HepG2 (cell line): Measurements from ENCODE around the gene PSAPL1. TPM values are rescaled to one million over a fixed set of nuclear protein-coding genes. Genes with fewer than 3 reads are reported as not detected.

Source experiments
- ATAC-seq: fragments of 200-7000 bp; cut with Tn5 transposase; 3 replicates; pipeline ENCODE4 v1.9.1; 2020; ENCODE audit warnings: mild to moderate bottlenecking, moderate library complexity
- BruUV-seq: library from RNA; stranded (reverse); fragments of 400-500 nt; replicated peaks from 2 replicates; lab custom pipeline; 2021; lab: Mats Ljungman, UMichigan
- CTCF ChIA-PET: fragments of 300-600 bp; formaldehyde crosslinking; extraction: SDS; loops from one replicate; lab custom pipeline; 2021; ENCODE audit warnings: low total read pairs, inconsistent platforms, low intra/inter-chr PET ratio; lab: Yijun Ruan, JAX
- POLR2A ChIA-PET: fragments of 350-600 bp; sonication (Branson Sonifier 250); formaldehyde crosslinking; loops from one replicate; lab custom pipeline; 2020; ENCODE audit warnings: antibody characterized with exemption, inconsistent platforms; lab: Yijun Ruan, JAX
- DNase-seq: peaks from one replicate; pipeline ENCODE4 v3.0.0-alpha.2; 2015; ENCODE audit warnings: low spot score
- FAIRE-seq: peaks from 3 replicates; lab custom pipeline; 2011; peaks lifted over from hg19 to GRCh38; lab: Jason Lieb, UNC
- H2AFZ ChIP-seq: one replicate; pipeline ENCODE4 v1.6.1; 2011; ENCODE audit warnings: low read length, inconsistent platforms
- H3K27ac ChIP-seq: fragments of 300-600 bp; 3 replicates; pipeline ENCODE4 v1.8.0; 2011; ENCODE audit warnings: mixed run types, mild to moderate bottlenecking, mixed read lengths, low read length, inconsistent platforms; ENCODE audit not compliant: insufficient read depth; ENCODE audit errors: extremely low read length
- H3K27me3 ChIP-seq, 2 experiments: fragments of 200-600 bp in 1 of 2; 2 replicates in 1 of 2; 3 replicates in 1 of 2; pipeline versions ENCODE4 v1.6.0 to v1.8.0; 2011; ENCODE audit warnings: low read length in 2 of 2, mild to moderate bottlenecking in 2 of 2, moderate library complexity in 2 of 2, inconsistent platforms in 1 of 2; ENCODE audit not compliant: insufficient read depth in 2 of 2, control insufficient read depth in 1 of 2
- H3K36me3 ChIP-seq, 2 experiments: fragments of 200-600 bp in 1 of 2; replicated peaks in 1 of 2; 2 replicates in 1 of 2; 3 replicates in 1 of 2; pipeline versions ENCODE4 v1.5.1 to v1.8.0; 2011; ENCODE audit warnings: low read length in 2 of 2, inconsistent platforms in 1 of 2; ENCODE audit not compliant: insufficient read depth in 2 of 2, control insufficient read depth in 1 of 2
- H3K4me1 ChIP-seq: 2 replicates; pipeline ENCODE4 v1.5.1; 2012; ENCODE audit warnings: low read length, inconsistent platforms; ENCODE audit not compliant: insufficient read depth
- H3K4me2 ChIP-seq: 2 replicates; pipeline ENCODE4 v1.6.0; 2011; ENCODE audit warnings: low read depth, low read length, inconsistent platforms
- H3K4me3 ChIP-seq, 3 experiments: fragments of 200-600 bp in 1 of 3; sonication (generic), shearing (Covaris generic) in 1 of 3; replicated peaks in 1 of 3; 2 replicates each; pipeline ENCODE4 v1.5.1; 2011 to 2016; ENCODE audit warnings: low read length in 3 of 3, inconsistent platforms in 2 of 3, low read depth in 2 of 3, mild to moderate bottlenecking in 2 of 3, control low read depth in 1 of 3, mixed read lengths in 1 of 3; ENCODE audit not compliant: insufficient read depth in 1 of 3
- H3K79me2 ChIP-seq: one replicate; pipeline ENCODE4 v1.6.1; 2011; ENCODE audit warnings: low read length, inconsistent platforms; ENCODE audit not compliant: insufficient read depth
- H3K9ac ChIP-seq: 2 replicates; pipeline ENCODE4 v1.6.0; 2011; ENCODE audit warnings: mild to moderate bottlenecking, low read depth, low read length, inconsistent platforms; ENCODE audit not compliant: insufficient read depth
- H3K9me3 ChIP-seq: 2 replicates; pipeline ENCODE4 v1.5.1; 2012; ENCODE audit warnings: mild to moderate bottlenecking, low read length
- H4K20me1 ChIP-seq: 2 replicates; pipeline ENCODE4 v1.6.0; 2011; ENCODE audit warnings: inconsistent platforms, mild to moderate bottlenecking, low read length, moderate library complexity; ENCODE audit not compliant: insufficient read depth
- ATF2 ChIP-seq: sonication (generic); formaldehyde crosslinking; IDR thresholded peaks from 2 replicates; pipeline ENCODE4 v1.4.0; 2020; ENCODE audit warnings: missing genetic modification reagents
- ATF7 ChIP-seq, 2 experiments: fragments of 450-650 bp in 1 of 2; sonication (generic) in 1 of 2; formaldehyde crosslinking in 1 of 2; IDR thresholded peaks; 2 replicates each; pipeline versions ENCODE4 v1.4.0 to v1.6.1; 2016 to 2020; ENCODE audit warnings: antibody characterized with exemption in 1 of 2, mild to moderate bottlenecking in 1 of 2, missing genetic modification reagents in 1 of 2
- FUBP1 ChIP-seq: sonication (generic); formaldehyde crosslinking; IDR thresholded peaks from 2 replicates; pipeline ENCODE4 v1.5.1; 2020; ENCODE audit warnings: missing genetic modification reagents, mild to moderate bottlenecking, borderline replicate concordance
- HNF4G ChIP-seq, 2 experiments: sonication (generic) in 1 of 2; formaldehyde crosslinking in 1 of 2; IDR thresholded peaks; 2 replicates each; pipeline versions ENCODE4 v1.4.0 to v1.6.1; 2011 to 2020; ENCODE audit warnings: borderline replicate concordance in 2 of 2, low read depth in 2 of 2, mild to moderate bottlenecking in 2 of 2, low read length in 1 of 2, missing genetic modification reagents in 1 of 2, moderate library complexity in 1 of 2
- HOXD1 ChIP-seq: sonication (generic); formaldehyde crosslinking; IDR thresholded peaks from 2 replicates; pipeline ENCODE4 v1.5.0; 2020; ENCODE audit warnings: missing genetic modification reagents
- PBX2 ChIP-seq: IDR thresholded peaks from 2 replicates; pipeline ENCODE4 v1.6.1; 2016; ENCODE audit warnings: control low read depth
- TBX2 ChIP-seq: sonication (generic); formaldehyde crosslinking; IDR thresholded peaks from 2 replicates; pipeline ENCODE4 v1.5.0; 2020; ENCODE audit warnings: missing genetic modification reagents, mild to moderate bottlenecking, borderline replicate concordance
- YEATS4 ChIP-seq: sonication (generic); formaldehyde crosslinking; IDR thresholded peaks from 2 replicates; pipeline ENCODE4 v1.4.0; 2020; ENCODE audit warnings: missing genetic modification reagents, borderline replicate concordance
- ZBTB26 ChIP-seq: IDR thresholded peaks from 2 replicates; pipeline ENCODE4 v1.6.1; 2016; ENCODE audit warnings: missing compliant biosample characterization, missing genetic modification reagents, borderline replicate concordance
- ZC3H13 ChIP-seq: sonication (generic); formaldehyde crosslinking; IDR thresholded peaks from 2 replicates; pipeline ENCODE4 v1.8.1; 2023; ENCODE audit warnings: mild to moderate bottlenecking, missing genetic modification reagents, moderate library complexity
- ZNF777 ChIP-seq: sonication (generic); formaldehyde crosslinking; IDR thresholded peaks from 2 replicates; pipeline ENCODE4 v1.4.0; 2020; ENCODE audit warnings: missing genetic modification reagents
- ZNF782 ChIP-seq: sonication (generic); formaldehyde crosslinking; IDR thresholded peaks from 2 replicates; pipeline ENCODE4 v1.4.0; 2020; ENCODE audit warnings: missing genetic modification reagents, mild to moderate bottlenecking, borderline replicate concordance
- ZSCAN29 ChIP-seq: sonication (generic); formaldehyde crosslinking; conservative IDR thresholded peaks from 2 replicates; pipeline ENCODE4 v1.4.0; 2020; ENCODE audit warnings: mild to moderate bottlenecking, missing genetic modification reagents
- WGBS: methylation state at CpG from one replicate; pipeline ENCODE4 v1.1.6; 2017; ENCODE audit warnings: low lambda C conversion rate; 5-methylcytosine and 5-hydroxymethylcytosine counted together
- in situ Hi-C: cut with HindIII; loops from 2 replicates; pipeline ENCODE4 v1.10.0; 2017; ENCODE audit warnings: low pct_unique_long_range_greater_than_20kb; ENCODE audit not compliant: extremely low pct_ligation_motif_present
- intact Hi-C: fragments of 100-400 bp; cut with micrococcal nuclease; formaldehyde crosslinking; loops from one replicate; pipeline ENCODE4 v1.10.0; 2022; ENCODE audit not compliant: unreplicated experiment
- polyA plus RNA-seq, 8 experiments: library from polyadenylated mRNA; depleted of rRNA in 3 of 8; stranded (reverse) in 7 of 8; unstranded in 1 of 8; fragments of >200 nt; fragmentation: Illumina TruSeq in 4 of 8; extraction: Trizol in 4 of 8; gene quantifications; 2 replicates each; pipeline versions ENCODE4 v1.2.1 to v1.2.3, GENCODE V29; 2011 to 2016; ENCODE audit warnings: low read depth in 4 of 8, missing spikeins in 1 of 8, mixed read lengths in 1 of 8; ENCODE audit not compliant: insufficient read depth in 1 of 8
- total RNA-seq, 5 experiments: library from RNA; depleted of rRNA; stranded (reverse); fragments of >200 nt; fragmentation: Illumina TruSeq; extraction: Trizol; gene quantifications; 2 replicates each; pipeline ENCODE4 v1.2.3, GENCODE V29; 2016; ENCODE audit warnings: low read depth in 1 of 5

The PSAPL1 gene
- total and polyA plus RNA-seq, 2 of the 13 experiments (the other 11 are each of a cell fraction or from before 2014, with no cell fraction given), result 0.02 to 0.16 TPM

- ATAC-seq, result no peak
- ChIA-PET CTCF (no interaction called here), POLR2A (no interaction called here)
- Histone ChIP-seq H3K9me3 (peaks cover 14% of the 10 kb centered on the region; the same call in 1 of the 2 replicates), H3K27me3 (no peaks in the 10 kb centered on the region; a peak in 1 of 5 replicates)
- no TSS peak for BruUV-seq
- in situ Hi-C loops, result no loop called here
- FAIRE-seq, result no peak
- TF ChIP-seq ZSCAN29 (CRISPR knock-in tag) (no peak), ZC3H13 (CRISPR knock-in tag) (no peak), ZNF782 (CRISPR knock-in tag) (no peak), HNF4G (IDR thresholded peaks at IDR 0.05; ENCODE audit: borderline replicate concordance, low read depth, low read length) (no peak), HNF4G (CRISPR knock-in tag; IDR thresholded peaks at IDR 0.05; ENCODE audit: borderline replicate concordance, low read depth) (no peak), ZNF777 (CRISPR knock-in tag) (no peak), ATF7 (IDR thresholded peaks at IDR 0.05) (no peak), ATF7 (CRISPR knock-in tag; IDR thresholded peaks at IDR 0.05) (no peak), FUBP1 (CRISPR knock-in tag) (no peak), HOXD1 (CRISPR knock-in tag) (no peak), YEATS4 (no peak), TBX2 (CRISPR knock-in tag) (no peak), PBX2 (CRISPR knock-in tag) (no peak), ATF2 (CRISPR knock-in tag) (no peak), ZBTB26 (no peak)
- TF ChIP-seq, all 625 proteins: peak for 0
- no peak overlapping the region for H3K27ac ChIP-seq
- H3K79me2 ChIP-seq, result no peaks in the 10 kb centered on the region
- DNase-seq, result no peak
- 56% methylated on average over 8 of the region's 12 CpGs for WGBS
- H3K4me1 ChIP-seq, result no peaks in the 10 kb centered on the region
- no peaks in the 10 kb centered on the region for H3K36me3 ChIP-seq
- no peaks in the 10 kb centered on the region for H4K20me1 ChIP-seq
- H3K4me2 ChIP-seq, result no peak overlapping the region
- H2AFZ ChIP-seq, result no peak overlapping the region
- intact Hi-C loops, result no loop called here
- H3K9ac ChIP-seq, result no peak overlapping the region
- no peak overlapping the region for H3K4me3 ChIP-seq
Observed at GRCh38 chr4:7411896-7412553, 22.7 kb downstream of the PSAPL1 start.
